CD4-positive, alpha-beta memory T cell (primary cell): ENCODE data around the gene TRIM50. TPM values are rescaled to one million over a fixed set of nuclear protein-coding genes. Genes with fewer than 3 reads are reported as not detected.
"Not testable (repeated sequence)": the region's sequence is repeated elsewhere in the genome, so short reads cannot be mapped to it uniquely, and the experiment has no call there.

Source experiments
- CTCF ChIA-PET: fragments of 350-600 bp; sonication (Branson Sonifier 250); formaldehyde crosslinking; loops from one replicate; lab custom pipeline; 2021; ENCODE audit warnings: inconsistent platforms; ENCODE audit not compliant: partially characterized antibody; lab: Charles Lee
- POLR2A ChIA-PET: fragments of 350-600 bp; sonication (Branson Sonifier 250); formaldehyde crosslinking; loops from one replicate; lab custom pipeline; 2021; ENCODE audit not compliant: partially characterized antibody; lab: Charles Lee
- DNase-seq, 5 donors: peaks; one replicate each; pipeline versions ENCODE4 v3.0.0 to v3.0.0-alpha.2; 2020 to 2022; ENCODE audit warnings: mixed read lengths in 1 of 5
- H3K27ac ChIP-seq: one replicate; pipeline ENCODE4 v1.7.0; 2013; ENCODE audit warnings: low read depth, low read length
- H3K27me3 ChIP-seq: 2 replicates; pipeline ENCODE4 v1.7.0; 2013; ENCODE audit warnings: mild to moderate bottlenecking, low read length, moderate library complexity; ENCODE audit not compliant: insufficient read depth
- H3K36me3 ChIP-seq: 2 replicates; pipeline ENCODE4 v1.7.0; 2013; ENCODE audit warnings: mild to moderate bottlenecking, low read length, moderate library complexity; ENCODE audit not compliant: insufficient read depth
- H3K4me1 ChIP-seq: 2 replicates; pipeline ENCODE4 v1.7.0; 2013; ENCODE audit warnings: mild to moderate bottlenecking, low read length, moderate library complexity; ENCODE audit not compliant: insufficient read depth
- H3K4me3 ChIP-seq, 2 donors: one replicate each; pipeline ENCODE4 v1.7.0; 2013; ENCODE audit warnings: low read length in 2 of 2, mild to moderate bottlenecking in 1 of 2
- H3K9me3 ChIP-seq, 2 donors: one replicate each; pipeline ENCODE4 v1.7.0; 2013; ENCODE audit warnings: low read length in 2 of 2, control low read depth in 1 of 2; ENCODE audit not compliant: control insufficient read depth in 1 of 2
- H3K27ac Mint-ChIP-seq, 7 donors: one replicate each; pipeline ENCODE4 v1.8.0; 2020 to 2021; ENCODE audit warnings: mixed read lengths in 7 of 7, mild to moderate bottlenecking in 6 of 7, inconsistent platforms in 3 of 7, moderate library complexity in 3 of 7
- H3K27me3 Mint-ChIP-seq, 2 donors: one replicate each; pipeline ENCODE4 v1.8.0; 2020 to 2021; ENCODE audit warnings: mixed read lengths in 2 of 2
- H3K36me3 Mint-ChIP-seq, 2 donors: one replicate each; pipeline ENCODE4 v1.8.0; 2020 to 2021; ENCODE audit warnings: mixed read lengths in 2 of 2, inconsistent platforms in 1 of 2, mild to moderate bottlenecking in 1 of 2
- H3K4me1 Mint-ChIP-seq, 4 donors: one replicate each; pipeline ENCODE4 v1.8.0; 2020 to 2021; ENCODE audit warnings: mixed read lengths in 4 of 4, mild to moderate bottlenecking in 1 of 4
- H3K4me3 Mint-ChIP-seq, 8 donors: one replicate each; pipeline ENCODE4 v1.8.0; 2020 to 2021; ENCODE audit warnings: mixed read lengths in 8 of 8, mild to moderate bottlenecking in 7 of 8, moderate library complexity in 6 of 8, inconsistent platforms in 3 of 8
- H3K9me3 Mint-ChIP-seq, 8 donors: one replicate each; pipeline ENCODE4 v1.8.0; 2020 to 2021; ENCODE audit warnings: mixed read lengths in 8 of 8, mild to moderate bottlenecking in 5 of 8, inconsistent platforms in 3 of 8, moderate library complexity in 1 of 8
- intact Hi-C: fragments of 100-400 bp; cut with micrococcal nuclease; formaldehyde crosslinking; loops from one replicate; pipeline ENCODE4 v1.15.1; 2023
- polyA plus RNA-seq, 2 donors: library from polyadenylated mRNA; unstranded; fragments of 300-500 nt; fragmentation: Illumina TruSeq; gene quantifications; one replicate each; pipeline ENCODE4 v1.2.3, GENCODE V29; 2021
- total RNA-seq, 2 experiments: library from RNA; stranded (reverse); gene quantifications; one replicate each; pipeline ENCODE4 v1.2.3, GENCODE V29; 2021

The TRIM50 gene
- total and polyA plus RNA-seq, 4 experiments from 2014 or later: not detected

DNA sequence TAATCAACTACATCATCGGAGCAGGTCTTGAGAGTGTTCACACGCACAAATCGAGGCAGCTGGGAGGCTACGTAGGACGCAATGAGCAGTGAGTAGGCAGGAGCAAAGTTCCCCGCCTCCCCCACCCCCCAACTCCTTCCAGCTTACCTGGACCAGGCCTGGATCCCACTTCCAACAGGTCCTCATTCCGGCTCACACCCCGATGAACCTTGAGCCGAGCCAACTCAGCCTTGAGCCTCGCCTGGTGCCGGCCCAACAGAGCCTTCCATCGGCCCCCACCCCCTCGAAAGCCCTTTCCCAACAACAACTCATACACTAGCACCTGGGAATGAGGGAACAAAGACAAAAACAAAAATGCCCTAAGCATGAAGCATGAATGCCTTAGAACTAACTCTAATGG, 20.4 kb downstream of the TRIM50 start:
- H3K27ac ChIP-seq: peak overlapping the region; percentile 43
- H3K36me3 ChIP-seq: peaks cover 25% of the 10 kb centered on the region
- peaks cover 17% of the 10 kb centered on the region for H3K4me1 ChIP-seq
- ChIA-PET POLR2A (no interaction called here), CTCF (interaction anchor here (0.8 kb wide), 1 partner anchor 17 kb away, joined by 4 read pairs; no protein-coding TSS in a partner anchor)
- H3K27me3 ChIP-seq: no peaks in the 10 kb centered on the region
- intact Hi-C loops: no loop called here
- H3K9me3 Mint-ChIP-seq: no peaks in the 10 kb centered on the region
- H3K9me3 ChIP-seq: no peaks in the 10 kb centered on the region
- H3K4me3 ChIP-seq: peak overlapping the region in 1 of 2 donors; percentile 72
- peaks cover 17 to 39% (median 29%) of the 10 kb centered on the region in 4 donors for H3K4me1 Mint-ChIP-seq
- no peaks in the 10 kb centered on the region for H3K27me3 Mint-ChIP-seq
- peaks cover 32 to 46% of the 10 kb centered on the region in 2 donors for H3K36me3 Mint-ChIP-seq
- H3K4me3 Mint-ChIP-seq: peak overlapping the region; percentile 92 to 99 (median 98)
- peak overlapping the region in 6 of 7 donors; percentile 69 to 88 (median 81) for H3K27ac Mint-ChIP-seq
- DNase-seq: no peak

GRCh38 chr7:73304612-73305387, 23.1 kb downstream of the TRIM50 start:
- peaks cover 32 to 46% of the 10 kb centered on the region in 2 donors for H3K36me3 Mint-ChIP-seq
- Histone ChIP-seq H3K36me3 (peaks cover 25% of the 10 kb centered on the region), H3K4me1 (peaks cover 17% of the 10 kb centered on the region)
- H3K27ac Mint-ChIP-seq, H3K27ac ChIP-seq, H3K9me3 ChIP-seq, CTCF ChIA-PET, H3K27me3 ChIP-seq, H3K4me3 ChIP-seq, intact Hi-C loops, H3K4me3 Mint-ChIP-seq, DNase-seq, H3K9me3 Mint-ChIP-seq, H3K27me3 Mint-ChIP-seq, POLR2A ChIA-PET: not testable (repeated sequence)
- H3K4me1 Mint-ChIP-seq: peaks cover 17 to 39% (median 29%) of the 10 kb centered on the region in 4 donors

DNA sequence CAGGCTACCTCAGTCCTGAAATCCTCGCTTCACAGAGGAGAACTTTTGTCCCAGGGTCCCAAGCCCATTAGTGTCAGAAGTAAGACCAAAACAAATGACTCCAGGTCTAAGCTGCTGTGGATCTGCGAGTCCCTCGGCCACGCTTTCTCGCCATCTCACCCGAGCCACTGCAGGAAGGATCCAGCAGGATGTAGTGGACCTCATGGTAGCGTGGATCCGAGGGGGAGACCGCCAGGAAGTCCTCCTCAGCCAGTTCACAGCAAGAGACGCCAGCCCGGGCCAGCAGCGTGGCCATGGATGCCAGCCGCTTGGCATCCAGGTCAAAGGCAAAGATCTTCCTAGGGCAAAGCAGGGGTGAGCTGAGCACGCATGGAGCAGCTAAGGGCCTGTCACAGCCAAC, 23.8 kb downstream of the TRIM50 start:
- no peak for DNase-seq
- H3K9me3 ChIP-seq: no peaks in the 10 kb centered on the region
- Mint-ChIP-seq H3K9me3 (no peaks in the 10 kb centered on the region), H3K36me3 (peaks cover 32 to 46% of the 10 kb centered on the region in 2 donors), H3K4me1 (peaks cover 16 to 34% (median 24%) of the 10 kb centered on the region in 4 donors), H3K4me3 (no peak overlapping the region), H3K27ac (no peak overlapping the region), H3K27me3 (no peaks in the 10 kb centered on the region)
- intact Hi-C loops: no loop called here
- ChIA-PET POLR2A (no interaction called here), CTCF (no interaction called here)
- H3K27ac ChIP-seq: no peak overlapping the region
- H3K4me1 ChIP-seq: peaks cover 12% of the 10 kb centered on the region
- peaks cover 25% of the 10 kb centered on the region for H3K36me3 ChIP-seq
- no peak overlapping the region for H3K4me3 ChIP-seq
- H3K27me3 ChIP-seq: no peaks in the 10 kb centered on the region

DNA sequence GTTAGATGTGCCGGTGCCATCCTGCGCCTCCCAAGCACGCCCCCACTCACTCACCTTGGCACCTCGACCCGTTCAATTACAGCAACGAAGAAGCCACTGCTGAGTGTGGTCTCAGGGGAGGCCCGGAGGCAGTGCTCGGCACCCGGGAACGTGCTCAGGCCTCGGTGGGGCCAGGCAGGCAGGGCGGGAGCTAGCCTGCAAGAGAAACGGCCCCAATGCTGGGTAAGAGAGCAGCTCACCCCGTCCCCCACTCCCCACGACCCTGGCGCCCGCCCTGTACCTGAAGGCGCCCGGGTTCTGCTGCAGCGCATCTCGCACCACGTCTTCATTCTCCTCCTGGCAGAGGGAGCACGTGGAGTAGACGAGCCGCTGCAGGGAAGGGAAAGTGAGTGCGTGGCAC, 24.3 kb downstream of the TRIM50 start:
- peaks cover 29 to 42% of the 10 kb centered on the region in 2 donors for H3K36me3 Mint-ChIP-seq
- no peak overlapping the region for H3K4me3 Mint-ChIP-seq
- POLR2A ChIA-PET: no interaction called here
- peaks cover 13 to 28% (median 20%) of the 10 kb centered on the region in 4 donors for H3K4me1 Mint-ChIP-seq
- Histone ChIP-seq H3K27ac (no peak overlapping the region), H3K27me3 (no peaks in the 10 kb centered on the region), H3K9me3 (no peaks in the 10 kb centered on the region), H3K4me1 (peaks cover 10% of the 10 kb centered on the region), H3K36me3 (peaks cover 25% of the 10 kb centered on the region), H3K4me3 (no peak overlapping the region)
- no peak overlapping the region for H3K27ac Mint-ChIP-seq
- no peaks in the 10 kb centered on the region for H3K9me3 Mint-ChIP-seq
- H3K27me3 Mint-ChIP-seq: no peaks in the 10 kb centered on the region
- CTCF ChIA-PET: no interaction called here
- intact Hi-C loops: no loop called here
- no peak for DNase-seq

GRCh38 chr7:73302846-73303245, 25.0 kb downstream of the TRIM50 start:
- H3K27ac ChIP-seq, H3K4me3 ChIP-seq, H3K27ac Mint-ChIP-seq, H3K4me1 ChIP-seq, H3K4me3 Mint-ChIP-seq, POLR2A ChIA-PET, H3K9me3 ChIP-seq, CTCF ChIA-PET, H3K9me3 Mint-ChIP-seq, H3K27me3 ChIP-seq, intact Hi-C loops, H3K27me3 Mint-ChIP-seq, DNase-seq: not testable (repeated sequence)
- H3K36me3 ChIP-seq: peaks cover 25% of the 10 kb centered on the region
- peaks cover 10 to 21% (median 15%) of the 10 kb centered on the region in 4 donors for H3K4me1 Mint-ChIP-seq
- H3K36me3 Mint-ChIP-seq: peaks cover 28 to 36% of the 10 kb centered on the region in 2 donors

DNA sequence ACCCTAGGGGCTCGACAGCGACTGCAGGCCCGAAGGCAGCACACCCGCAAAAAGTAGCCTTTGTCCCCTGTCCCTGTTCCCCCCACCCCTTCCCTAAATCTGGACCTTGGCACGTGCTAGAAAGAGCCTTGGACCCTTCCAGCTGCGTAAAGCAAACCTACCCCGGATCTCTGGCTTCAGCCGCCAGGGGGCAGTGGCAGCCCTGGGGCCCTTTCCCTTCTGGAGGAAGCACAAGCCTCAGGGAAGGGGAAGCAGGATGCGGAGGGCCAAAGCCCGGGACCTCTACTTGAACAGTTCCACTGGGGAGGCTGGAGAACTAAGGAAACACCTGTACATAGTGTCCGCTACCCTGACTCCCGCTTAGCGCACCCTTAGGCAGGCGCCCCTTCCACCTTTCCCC, 26.8 kb downstream of the TRIM50 start:
- H3K4me3 ChIP-seq, CTCF ChIA-PET, H3K4me3 Mint-ChIP-seq: not testable (repeated sequence)

DNA sequence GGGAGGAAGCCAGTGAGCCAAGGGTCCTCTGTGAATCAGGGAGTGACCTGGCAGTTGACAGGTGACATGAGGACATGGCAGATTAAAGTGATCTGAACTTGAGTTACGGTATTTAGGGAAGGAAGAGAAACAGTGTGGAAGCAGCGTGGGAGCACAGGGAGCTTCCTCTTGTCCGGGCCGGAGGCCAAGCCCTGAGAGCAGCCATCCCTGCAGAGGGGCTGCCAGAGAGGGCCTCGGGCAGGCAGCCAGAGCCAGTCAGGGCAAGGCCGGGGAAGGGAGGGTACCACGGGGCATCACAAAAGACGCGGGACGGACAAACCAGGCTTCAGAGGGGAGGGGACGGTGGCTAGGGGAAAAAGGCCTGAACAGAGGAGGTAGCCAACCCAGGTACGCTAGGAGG, 28.1 kb downstream of the TRIM50 start:
- H3K27ac ChIP-seq, POLR2A ChIA-PET, H3K9me3 ChIP-seq, H3K4me3 ChIP-seq, H3K27me3 Mint-ChIP-seq, intact Hi-C loops, H3K27me3 ChIP-seq, CTCF ChIA-PET, H3K27ac Mint-ChIP-seq, H3K36me3 ChIP-seq, H3K4me1 Mint-ChIP-seq, DNase-seq, H3K4me3 Mint-ChIP-seq, H3K4me1 ChIP-seq, H3K9me3 Mint-ChIP-seq: not testable (repeated sequence)
- peaks cover 11 to 16% of the 10 kb centered on the region in 2 donors for H3K36me3 Mint-ChIP-seq

More for the DNA sequence above, 26.8 kb downstream of the TRIM50 start:
- H3K4me1 Mint-ChIP-seq, H3K27ac ChIP-seq, H3K4me1 ChIP-seq, H3K27me3 Mint-ChIP-seq, H3K9me3 ChIP-seq, H3K27me3 ChIP-seq, H3K27ac Mint-ChIP-seq, H3K9me3 Mint-ChIP-seq, DNase-seq, POLR2A ChIA-PET, intact Hi-C loops: not testable (repeated sequence)
- peaks cover 16 to 23% of the 10 kb centered on the region in 2 donors for H3K36me3 Mint-ChIP-seq
- H3K36me3 ChIP-seq: peaks cover 17% of the 10 kb centered on the region
